Stimulated activated CD4-positive, alpha-beta T cell treated with anti-CD3 and anti-CD28 coated beads, TNF-alpha, amount 100 ng/mL, for 24 hours (primary cell): ENCODE results near the gene MYO1D.
"Not testable (repeated sequence)": the region's sequence is repeated elsewhere in the genome, so short reads cannot be mapped to it uniquely, and the experiment has no call there.

Experiments
- DNase-seq, 3 experiments: peaks; one replicate each; pipeline ENCODE4 v3.0.0-alpha.2; 2020; ENCODE audit warnings: low read depth in 3 of 3

MYO1D gene

GRCh38 chr17:32774695-32775084 lies 102.2 kb downstream of the MYO1D start:
- no peak for DNase-seq

DNA sequence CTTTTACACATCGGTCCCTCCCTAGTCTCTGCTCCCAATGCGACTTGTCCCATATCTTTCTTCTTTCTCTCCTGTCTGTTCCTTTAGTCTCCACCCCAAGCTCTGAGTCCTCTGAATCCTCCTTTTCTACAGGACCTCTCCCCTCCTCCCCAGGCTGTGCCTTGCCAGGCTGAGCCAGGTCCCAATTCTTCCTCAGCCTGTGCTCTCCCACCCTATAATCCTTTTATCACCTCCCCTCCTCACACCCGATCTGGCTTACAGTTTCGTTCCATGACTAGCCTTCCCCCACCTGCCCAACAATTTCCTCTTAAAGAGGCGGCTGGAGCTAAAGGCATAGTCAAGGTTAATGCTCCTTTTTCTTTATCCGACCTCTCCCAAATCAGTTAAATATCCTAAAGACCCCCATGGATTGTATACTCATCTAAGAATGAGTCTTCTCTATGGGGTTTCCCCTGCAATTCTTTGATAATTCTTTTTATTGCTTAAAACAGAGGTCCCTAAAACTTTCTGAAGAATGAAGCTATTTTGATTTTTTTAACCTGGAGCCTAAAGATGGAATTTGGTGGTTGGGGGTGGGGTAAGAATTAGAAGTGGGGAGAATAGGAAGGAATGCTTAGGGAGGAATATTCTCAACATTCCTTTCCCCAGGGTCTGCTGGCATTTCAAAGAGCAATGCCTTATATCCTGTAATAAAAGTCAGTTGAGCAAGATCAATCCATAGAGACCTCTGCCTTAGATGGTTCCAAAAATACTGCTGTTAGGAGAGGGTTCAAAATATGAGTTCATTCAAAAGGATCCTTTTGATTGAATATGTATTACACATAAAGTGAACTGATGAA lies 102.8 kb downstream of the MYO1D start:
- DNase-seq = no peak

GRCh38 chr17:32772453-32773025 lies 104.4 kb downstream of the MYO1D start:
- no peak for DNase-seq

- DNase-seq = no peak
These were observed 105.5 kb downstream of the MYO1D start for GRCh38 chr17:32771396-32771795.

DNA sequence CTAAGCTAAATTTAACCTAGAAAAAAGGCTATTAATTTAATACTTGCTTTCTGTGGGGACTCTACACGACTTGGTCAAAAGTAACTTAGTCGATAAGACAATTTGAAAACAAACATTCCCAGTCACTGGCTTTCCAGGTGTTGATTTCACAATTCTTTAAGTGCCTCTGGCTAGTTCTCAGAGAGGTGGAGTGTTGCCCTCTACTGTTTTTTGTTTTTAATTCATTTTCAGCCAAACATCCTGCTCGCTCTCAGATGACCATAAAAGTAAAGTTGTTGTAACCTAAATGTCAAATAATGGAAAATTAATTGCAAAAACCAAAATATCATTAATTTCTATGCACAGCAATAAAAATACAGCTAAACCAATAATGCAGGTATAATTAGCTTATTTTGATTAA lies 107.1 kb downstream of the MYO1D start:
- DNase-seq = no peak

GRCh38 chr17:32763855-32764439 lies 113.0 kb downstream of the MYO1D start:
- no peak for DNase-seq

DNA sequence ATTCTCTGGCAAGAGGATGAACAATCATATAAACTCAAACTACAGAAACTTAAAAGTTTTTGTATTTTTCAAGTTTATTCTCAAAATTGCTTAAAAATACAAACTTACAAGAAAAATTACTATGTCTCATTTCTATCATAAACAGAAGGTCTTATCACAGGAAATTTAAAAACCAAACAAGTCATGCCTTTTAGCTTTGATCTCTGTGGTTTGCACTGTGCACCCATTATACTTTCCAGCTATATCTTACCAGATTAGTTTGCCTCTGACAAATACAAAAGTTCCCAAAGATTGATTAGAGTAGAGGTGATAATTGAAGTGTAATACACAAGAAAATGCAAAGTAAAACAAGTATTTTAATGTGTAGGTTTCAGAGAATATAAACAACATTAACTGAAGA lies 117.4 kb downstream of the MYO1D start:
- DNase-seq = no peak

DNA sequence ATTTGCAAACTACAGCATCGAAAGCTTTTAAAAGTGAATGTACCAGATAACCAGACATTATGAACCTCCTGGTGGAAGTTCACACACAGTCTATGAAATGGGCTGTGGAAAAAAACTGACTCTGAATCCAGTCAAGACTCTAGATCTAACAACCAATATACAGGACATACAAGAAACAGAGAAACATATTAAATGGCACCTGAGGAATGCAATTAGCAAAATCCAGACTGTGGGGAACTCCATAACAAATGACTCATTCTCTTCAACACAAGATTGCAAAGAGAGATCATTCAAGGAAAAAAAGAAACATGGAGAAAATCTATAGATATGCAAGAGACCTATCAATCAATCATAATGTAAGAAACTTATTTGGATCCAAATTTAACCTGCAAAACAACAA lies 119.0 kb downstream of the MYO1D start:
- DNase-seq = no peak

DNA sequence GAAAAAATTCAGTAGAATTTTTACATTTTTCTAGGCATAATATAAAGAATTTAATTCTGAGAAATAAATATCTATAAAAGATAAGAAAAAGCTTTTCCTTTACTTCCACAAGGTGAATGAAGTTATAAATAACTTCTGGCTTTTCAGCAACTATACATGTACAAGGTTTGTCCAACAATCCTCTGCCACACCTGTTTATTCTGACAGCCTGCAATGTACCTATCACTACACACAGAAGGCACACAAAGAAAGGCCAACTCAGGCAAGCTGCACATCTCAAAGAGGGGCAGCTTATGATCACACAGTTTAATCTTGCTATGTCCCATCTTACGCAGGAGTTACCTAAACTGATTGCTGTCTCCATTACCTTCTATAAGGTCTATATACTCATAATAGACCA lies 120.2 kb downstream of the MYO1D start:
- DNase-seq = no peak

DNA sequence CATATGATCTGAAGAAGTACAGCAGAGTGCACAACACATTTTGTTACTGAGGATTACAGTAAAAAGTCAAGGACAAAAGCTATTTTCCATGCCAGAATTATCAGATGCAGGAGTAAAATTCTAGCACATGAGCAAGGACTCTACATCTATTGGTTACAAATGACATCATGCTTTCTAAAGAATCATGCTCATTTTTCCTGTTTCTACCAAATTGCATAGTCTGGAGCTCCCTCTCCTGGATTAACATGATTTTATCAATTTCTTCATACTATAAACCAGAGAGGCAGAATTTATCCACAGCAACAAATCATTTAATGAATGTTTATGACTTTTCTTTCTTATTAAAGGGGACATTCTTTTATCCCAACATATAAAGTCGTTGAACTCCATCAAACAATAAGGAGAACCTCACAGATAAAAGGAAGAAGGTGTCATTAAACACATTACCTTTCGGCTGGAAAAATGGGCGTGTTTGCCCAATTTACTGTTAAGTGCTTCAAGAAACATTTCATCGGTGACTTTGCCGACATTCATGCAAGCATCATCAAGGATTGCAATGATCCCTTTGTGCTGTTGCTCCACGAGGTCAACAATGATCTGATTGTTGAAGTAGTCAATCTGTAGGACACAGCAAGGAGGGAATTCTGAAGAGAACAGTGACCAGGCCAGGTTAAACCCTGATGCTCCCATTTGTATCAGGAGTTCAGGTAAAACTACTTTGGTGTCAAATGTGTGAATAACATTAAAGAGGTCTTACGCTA lies 121.7 kb downstream of the MYO1D start:
- DNase-seq = no peak

DNA sequence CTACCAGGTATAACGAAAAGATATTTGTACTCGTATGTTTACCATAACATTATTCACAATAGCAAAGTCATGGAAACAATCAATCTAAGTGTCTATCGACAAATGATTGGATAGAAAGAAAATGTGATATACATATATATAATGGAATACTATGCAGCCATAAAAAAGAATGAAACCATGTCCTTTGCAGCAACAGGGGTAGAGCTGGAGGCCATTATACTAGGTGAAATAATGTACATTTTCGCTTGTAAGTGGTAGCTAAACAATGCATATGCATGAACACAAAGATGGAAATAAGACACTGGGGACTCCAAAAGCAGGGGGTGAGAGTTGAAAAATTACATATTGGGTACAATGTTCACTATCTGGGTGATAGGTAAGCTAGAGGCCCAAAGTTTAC lies 124.0 kb downstream of the MYO1D start:
- no peak for DNase-seq

- no peak for DNase-seq
These were observed 129.1 kb downstream of the MYO1D start for GRCh38 chr17:32747856-32748255.

GRCh38 chr17:32746698-32747097 lies 130.2 kb downstream of the MYO1D start:
- no peak for DNase-seq

DNA sequence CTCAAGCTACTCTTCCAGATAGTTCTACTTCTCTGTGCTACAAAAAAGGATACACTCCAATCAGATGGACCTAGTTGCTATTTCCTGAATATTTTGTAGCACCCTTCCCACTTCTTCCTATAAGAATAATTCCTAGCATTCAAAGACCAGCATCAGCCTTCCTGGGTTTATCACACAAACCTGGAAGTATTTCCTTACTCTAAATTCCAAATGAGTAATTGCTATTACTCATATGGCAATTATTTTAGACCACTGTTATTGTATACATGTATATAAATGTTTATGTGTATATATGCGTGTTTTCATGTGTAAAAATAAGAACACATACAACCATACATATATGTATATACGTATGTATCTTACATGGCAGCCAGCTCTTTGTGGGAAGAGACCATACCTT lies 130.6 kb downstream of the MYO1D start:
- DNase-seq = no peak

GRCh38 chr17:32742681-32743538 lies 134.0 kb downstream of the MYO1D start:
- no peak for DNase-seq

DNA sequence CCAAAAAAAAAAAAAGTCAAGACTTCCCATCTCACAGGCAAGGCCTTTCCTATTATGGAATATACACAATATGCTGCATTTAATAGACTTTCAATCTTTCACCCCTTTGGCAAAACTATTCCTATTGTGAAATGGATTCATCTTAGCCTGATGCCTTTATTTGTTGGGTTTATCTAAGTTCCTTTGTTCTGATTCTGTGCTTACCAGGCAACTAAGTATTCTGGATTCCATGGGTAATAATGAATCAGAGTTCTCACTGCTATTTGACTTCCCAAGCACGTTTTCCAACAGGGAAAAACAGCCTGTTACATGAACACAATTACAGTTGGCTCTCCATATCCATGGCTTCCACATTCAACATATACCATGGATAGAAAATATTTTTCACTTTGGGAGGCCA lies 135.5 kb downstream of the MYO1D start:
- DNase-seq = no peak

DNA sequence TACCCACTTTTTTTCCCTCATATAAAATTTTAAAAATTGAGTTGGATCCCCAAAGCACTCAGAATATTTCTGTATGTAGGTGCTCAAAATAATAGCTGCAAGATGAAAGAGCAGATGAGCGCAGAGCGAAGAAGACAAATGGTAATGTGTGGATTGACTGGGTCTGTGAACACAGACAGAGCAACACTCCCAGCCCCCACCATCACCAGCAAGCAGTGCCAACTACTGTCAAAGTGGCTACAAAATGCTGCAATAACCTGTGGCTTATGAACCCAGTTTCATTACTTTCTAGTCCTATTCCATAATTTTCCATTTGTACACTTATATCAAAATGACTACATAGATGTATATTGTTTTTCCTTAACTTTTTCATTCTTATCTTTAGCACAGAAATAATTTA lies 137.2 kb downstream of the MYO1D start:
- no peak for DNase-seq

DNA sequence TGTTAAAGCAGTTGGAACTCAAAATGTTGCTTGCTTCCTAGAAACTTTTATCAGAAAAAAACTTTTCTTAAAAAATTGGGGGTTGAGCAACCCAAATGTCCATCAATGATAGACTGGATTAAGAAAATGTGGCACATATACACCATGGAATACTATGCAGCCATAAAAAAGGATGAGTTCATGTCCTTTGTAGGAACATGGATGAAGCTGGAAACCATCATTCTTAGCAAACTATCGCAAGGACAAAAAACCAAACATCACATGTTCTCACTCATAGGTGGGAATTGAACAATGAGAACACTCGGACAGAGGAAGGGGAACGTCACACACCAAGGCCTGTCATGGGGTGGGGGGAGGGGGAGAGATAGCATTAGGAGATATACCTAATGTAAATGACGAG lies 137.8 kb downstream of the MYO1D start:
- DNase-seq = not testable (repeated sequence)

- no peak for DNase-seq
These were observed 143.5 kb downstream of the MYO1D start for GRCh38 chr17:32733401-32733800.

DNA sequence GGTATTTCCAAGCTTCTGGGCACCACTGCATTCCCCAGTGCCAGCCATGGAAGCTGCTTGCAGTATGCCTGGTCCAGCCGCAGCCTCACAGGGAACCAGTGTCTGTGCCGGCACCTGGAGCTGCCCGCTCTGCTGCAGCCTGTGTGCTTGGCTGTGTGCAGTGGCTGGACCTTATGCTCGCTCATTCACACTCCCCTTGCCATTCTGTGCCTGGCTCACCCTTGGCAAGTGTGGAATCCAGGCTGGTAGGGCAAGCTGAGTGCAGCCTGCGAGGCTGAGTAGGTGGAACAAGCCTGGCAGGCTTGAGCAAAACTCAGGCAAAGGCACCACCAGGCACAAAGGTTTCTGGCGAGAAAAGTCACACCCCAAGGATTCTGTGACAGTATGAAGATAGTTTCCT lies 144.0 kb downstream of the MYO1D start:
- no peak for DNase-seq

GRCh38 chr17:32732296-32732642 lies 144.7 kb downstream of the MYO1D start:
- DNase-seq = no peak
